Activated CD4-positive, alpha-beta T cell treated with anti-CD3 and anti-CD28 coated beads for 36 hours (primary cell): Measurements from ENCODE around the gene RALA. TPM values are rescaled to one million over a fixed set of nuclear protein-coding genes. Genes with fewer than 3 reads are reported as not detected.

Experiments used
- ATAC-seq: fragments of 200-7000 bp; cut with Tn5 transposase; one replicate; pipeline ENCODE4 v1.10.0; 2021; ENCODE audit warnings: mild to moderate bottlenecking, moderate library complexity
- CTCF ChIA-PET: fragments of 350-600 bp; sonication (Branson Sonifier 250); formaldehyde crosslinking; loops from one replicate; lab custom pipeline; 2021; ENCODE audit warnings: antibody characterized with exemption; lab: Charles Lee
- POLR2A ChIA-PET: fragments of 350-600 bp; sonication (Branson Sonifier 250); formaldehyde crosslinking; loops from one replicate; lab custom pipeline; 2021; ENCODE audit warnings: antibody characterized with exemption, inconsistent platforms; lab: Charles Lee
- DNase-seq: peaks from one replicate; pipeline ENCODE4 v3.0.0-alpha.2; 2020
- H3K27ac Mint-ChIP-seq: one replicate; pipeline ENCODE4 v1.8.0; 2021; ENCODE audit warnings: mixed read lengths
- H3K27me3 Mint-ChIP-seq: one replicate; pipeline ENCODE4 v1.8.0; 2021; ENCODE audit warnings: mixed read lengths
- H3K36me3 Mint-ChIP-seq: one replicate; pipeline ENCODE4 v1.8.0; 2021; ENCODE audit warnings: low read depth, mixed read lengths
- H3K4me1 Mint-ChIP-seq: one replicate; pipeline ENCODE4 v1.8.0; 2021; ENCODE audit warnings: mixed read lengths
- H3K4me3 Mint-ChIP-seq: one replicate; pipeline ENCODE4 v1.8.0; 2021; ENCODE audit warnings: mild to moderate bottlenecking, moderate library complexity, mixed read lengths
- H3K9me3 Mint-ChIP-seq: one replicate; pipeline ENCODE4 v1.8.0; 2021; ENCODE audit warnings: low read depth, mixed read lengths
- intact Hi-C, 2 experiments: fragments of 100-400 bp; cut with DNase I in 1 of 2; cut with micrococcal nuclease in 1 of 2; formaldehyde crosslinking; loops; one replicate each; pipeline versions ENCODE4 v1.14.2 to v1.15.1; 2022 to 2024; cut with DNase I, micrococcal nuclease
- total RNA-seq, 2 experiments: library from RNA; stranded (reverse); gene quantifications; one replicate each; pipeline ENCODE4 v1.2.3, GENCODE V29; 2021

The RALA gene
- total RNA-seq, 2 experiments from 2014 or later, result 30.7 to 33.7 TPM

GRCh38 chr7:39700932-39701331 lies 77.6 kb downstream of the RALA start:
- Mint-ChIP-seq H3K4me1 (peaks cover 6% of the 10 kb centered on the region), H3K36me3 (peaks cover 27% of the 10 kb centered on the region), H3K27me3 (no peaks in the 10 kb centered on the region), H3K27ac (no peak overlapping the region), H3K4me3 (no peak overlapping the region), H3K9me3 (no peaks in the 10 kb centered on the region)
- CTCF ChIA-PET, result interaction anchor here (2.5 kb wide), 1 partner anchor 121 kb away, joined by 8 read pairs; no protein-coding TSS in a partner anchor
- ATAC-seq, result no peak
- DNase-seq, result no peak
- intact Hi-C loops, result no loop called here
- POLR2A ChIA-PET, result no interaction called here

- CTCF ChIA-PET, result interaction anchor here (0.8 to 1.8 kb wide), 3 partner anchors 17 to 121 kb away, joined by 3 to 10 read pairs (median 5); no protein-coding TSS in a partner anchor
- ATAC-seq, result no peak
- intact Hi-C loops, result no loop called here
- peaks cover 23% of the 10 kb centered on the region for H3K36me3 Mint-ChIP-seq
- no peak overlapping the region for H3K4me3 Mint-ChIP-seq
- H3K27me3 Mint-ChIP-seq, result no peaks in the 10 kb centered on the region
- H3K9me3 Mint-ChIP-seq, result no peaks in the 10 kb centered on the region
- POLR2A ChIA-PET, result no interaction called here
- no peak overlapping the region for H3K27ac Mint-ChIP-seq
- DNase-seq, result no peak
- peaks cover 6% of the 10 kb centered on the region for H3K4me1 Mint-ChIP-seq
These were observed 78.8 kb downstream of the RALA start for GRCh38 chr7:39702133-39702532.

GRCh38 chr7:39703144-39703543 lies 79.8 kb downstream of the RALA start:
- POLR2A ChIA-PET, result no interaction called here

GRCh38 chr7:39709029-39709428 lies 85.7 kb downstream of the RALA start:
- Mint-ChIP-seq H3K27ac (no peak overlapping the region), H3K27me3 (no peaks in the 10 kb centered on the region), H3K4me3 (no peak overlapping the region), H3K36me3 (peaks cover 5% of the 10 kb centered on the region), H3K4me1 (no peaks in the 10 kb centered on the region), H3K9me3 (peaks cover 9% of the 10 kb centered on the region)
- ChIA-PET POLR2A (no interaction called here), CTCF (interaction anchor here (1.3 kb wide), 1 partner anchor 119 kb away, joined by 3 read pairs; no protein-coding TSS in a partner anchor)
- DNase-seq (no peak), ATAC-seq (no peak)
- intact Hi-C loops, result no loop called here

More at GRCh38 chr7:39703144-39703543, 79.8 kb downstream of the RALA start:
- H3K4me1 Mint-ChIP-seq, result peaks cover 6% of the 10 kb centered on the region
- H3K36me3 Mint-ChIP-seq, result peaks cover 18% of the 10 kb centered on the region
- no peak overlapping the region for H3K4me3 Mint-ChIP-seq
- DNase-seq (no peak), ATAC-seq (no peak)
- intact Hi-C loops, result no loop called here
- no peaks in the 10 kb centered on the region for H3K27me3 Mint-ChIP-seq
- no peak overlapping the region for H3K27ac Mint-ChIP-seq
- CTCF ChIA-PET, result interaction anchor here (0.6 to 1.8 kb wide), 4 partner anchors 18 to 122 kb away, joined by 3 to 10 read pairs (median 3); partner anchors contain the start of gene RALA
- no peaks in the 10 kb centered on the region for H3K9me3 Mint-ChIP-seq

GRCh38 chr7:39709768-39710311 lies 86.5 kb downstream of the RALA start:
- DNase-seq (no peak), ATAC-seq (no peak)
- Mint-ChIP-seq H3K36me3 (peaks cover 5% of the 10 kb centered on the region), H3K4me3 (no peak overlapping the region), H3K9me3 (peaks cover 12% of the 10 kb centered on the region), H3K27ac (no peak overlapping the region), H3K4me1 (no peaks in the 10 kb centered on the region), H3K27me3 (no peaks in the 10 kb centered on the region)
- intact Hi-C loops, result no loop called here
- POLR2A ChIA-PET, result no interaction called here
- CTCF ChIA-PET, result interaction anchor here (1.3 kb wide), 1 partner anchor 120 kb away, joined by 3 read pairs; no protein-coding TSS in a partner anchor

GRCh38 chr7:39712751-39713150 lies 89.4 kb downstream of the RALA start:
- intact Hi-C loops, result no loop called here
- peaks cover 7% of the 10 kb centered on the region for H3K36me3 Mint-ChIP-seq
- peaks cover 22% of the 10 kb centered on the region for H3K9me3 Mint-ChIP-seq
- POLR2A ChIA-PET, result no interaction called here
- H3K4me3 Mint-ChIP-seq, result no peak overlapping the region
- ATAC-seq, result no peak
- no peak overlapping the region for H3K27ac Mint-ChIP-seq
- no peak for DNase-seq
- CTCF ChIA-PET, result no interaction called here
- no peaks in the 10 kb centered on the region for H3K27me3 Mint-ChIP-seq
- H3K4me1 Mint-ChIP-seq, result no peaks in the 10 kb centered on the region

- POLR2A ChIA-PET, result no interaction called here
- H3K36me3 Mint-ChIP-seq, result peaks cover 7% of the 10 kb centered on the region
- H3K4me1 Mint-ChIP-seq, result no peaks in the 10 kb centered on the region
- peaks cover 22% of the 10 kb centered on the region for H3K9me3 Mint-ChIP-seq
- DNase-seq, result no peak
- no peak overlapping the region for H3K4me3 Mint-ChIP-seq
- ATAC-seq, result no peak
- intact Hi-C loops, result no loop called here
- H3K27me3 Mint-ChIP-seq, result no peaks in the 10 kb centered on the region
- CTCF ChIA-PET, result interaction anchor here (0.8 kb wide), 1 partner anchor 8 kb away, joined by 3 read pairs; no protein-coding TSS in a partner anchor
- H3K27ac Mint-ChIP-seq, result no peak overlapping the region
These were observed 91.2 kb downstream of the RALA start for GRCh38 chr7:39714447-39715091.

- Mint-ChIP-seq H3K27ac (no peak overlapping the region), H3K4me1 (peaks cover 2% of the 10 kb centered on the region), H3K36me3 (peaks cover 2% of the 10 kb centered on the region), H3K27me3 (no peaks in the 10 kb centered on the region), H3K9me3 (peaks cover 4% of the 10 kb centered on the region), H3K4me3 (no peak overlapping the region)
- intact Hi-C loops, result no loop called here
- ChIA-PET CTCF (interaction anchor here (0.6 to 1.0 kb wide), 2 partner anchors 34 to 140 kb away, joined by 3 read pairs; no protein-coding TSS in a partner anchor), POLR2A (no interaction called here)
- no peak for DNase-seq
- no peak for ATAC-seq
These were observed 97.2 kb downstream of the RALA start for GRCh38 chr7:39720586-39720985.

- intact Hi-C loops, result no loop called here
- ChIA-PET CTCF (interaction anchor here (0.6 to 1.0 kb wide), 2 partner anchors 33 to 141 kb away, joined by 3 read pairs; no protein-coding TSS in a partner anchor), POLR2A (no interaction called here)
- Mint-ChIP-seq H3K36me3 (no peaks in the 10 kb centered on the region), H3K27ac (no peak overlapping the region), H3K4me1 (peaks cover 2% of the 10 kb centered on the region), H3K27me3 (no peaks in the 10 kb centered on the region), H3K4me3 (no peak overlapping the region), H3K9me3 (no peaks in the 10 kb centered on the region)
- DNase-seq, result no peak
- no peak for ATAC-seq
These were observed 98.0 kb downstream of the RALA start for GRCh38 chr7:39721345-39721744.

GRCh38 chr7:39721919-39722597 lies 98.7 kb downstream of the RALA start:
- no peak for DNase-seq
- no peaks in the 10 kb centered on the region for H3K36me3 Mint-ChIP-seq
- no peak overlapping the region for H3K27ac Mint-ChIP-seq
- peaks cover 2% of the 10 kb centered on the region for H3K4me1 Mint-ChIP-seq
- ATAC-seq, result no peak
- no peaks in the 10 kb centered on the region for H3K27me3 Mint-ChIP-seq
- CTCF ChIA-PET, result interaction anchor here (1.1 kb wide), 1 partner anchor 143 kb away, joined by 3 read pairs; no protein-coding TSS in a partner anchor
- POLR2A ChIA-PET, result no interaction called here
- intact Hi-C loops, result no loop called here
- H3K4me3 Mint-ChIP-seq, result no peak overlapping the region
- H3K9me3 Mint-ChIP-seq, result no peaks in the 10 kb centered on the region

- POLR2A ChIA-PET, result no interaction called here
- H3K4me3 Mint-ChIP-seq, result no peak overlapping the region
- H3K36me3 Mint-ChIP-seq, result no peaks in the 10 kb centered on the region
- no peaks in the 10 kb centered on the region for H3K27me3 Mint-ChIP-seq
- ATAC-seq, result no peak
- H3K9me3 Mint-ChIP-seq, result no peaks in the 10 kb centered on the region
- no peak for DNase-seq
- H3K27ac Mint-ChIP-seq, result no peak overlapping the region
- H3K4me1 Mint-ChIP-seq, result no peaks in the 10 kb centered on the region
- intact Hi-C loops, result no loop called here
- CTCF ChIA-PET, result no interaction called here
These were observed 104.0 kb downstream of the RALA start for GRCh38 chr7:39727231-39728012.
